Measurements from ENCODE around the gene ACVR1B.

ACVR1B gene

DNA sequence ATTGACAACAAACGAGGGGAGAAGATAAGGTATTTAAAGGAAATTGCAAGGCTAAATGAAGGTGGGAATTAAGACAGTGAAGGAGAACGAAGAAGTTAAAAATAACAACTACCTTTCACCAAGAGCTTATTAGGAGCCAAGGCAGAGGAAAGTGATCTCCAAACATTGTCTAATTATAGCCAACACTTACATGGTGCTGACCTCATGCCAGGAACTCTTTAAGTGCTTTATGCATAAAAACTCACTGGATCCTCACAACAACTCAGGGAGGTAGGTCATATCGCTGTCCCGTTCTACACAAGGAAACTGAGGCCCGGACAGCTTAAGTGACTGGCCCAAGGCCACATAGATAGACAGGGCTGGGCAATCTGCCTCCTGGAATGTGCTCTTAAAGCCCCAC is 74.8 kb downstream of the ACVR1B start:
- DNase-seq, result no peak

DNA sequence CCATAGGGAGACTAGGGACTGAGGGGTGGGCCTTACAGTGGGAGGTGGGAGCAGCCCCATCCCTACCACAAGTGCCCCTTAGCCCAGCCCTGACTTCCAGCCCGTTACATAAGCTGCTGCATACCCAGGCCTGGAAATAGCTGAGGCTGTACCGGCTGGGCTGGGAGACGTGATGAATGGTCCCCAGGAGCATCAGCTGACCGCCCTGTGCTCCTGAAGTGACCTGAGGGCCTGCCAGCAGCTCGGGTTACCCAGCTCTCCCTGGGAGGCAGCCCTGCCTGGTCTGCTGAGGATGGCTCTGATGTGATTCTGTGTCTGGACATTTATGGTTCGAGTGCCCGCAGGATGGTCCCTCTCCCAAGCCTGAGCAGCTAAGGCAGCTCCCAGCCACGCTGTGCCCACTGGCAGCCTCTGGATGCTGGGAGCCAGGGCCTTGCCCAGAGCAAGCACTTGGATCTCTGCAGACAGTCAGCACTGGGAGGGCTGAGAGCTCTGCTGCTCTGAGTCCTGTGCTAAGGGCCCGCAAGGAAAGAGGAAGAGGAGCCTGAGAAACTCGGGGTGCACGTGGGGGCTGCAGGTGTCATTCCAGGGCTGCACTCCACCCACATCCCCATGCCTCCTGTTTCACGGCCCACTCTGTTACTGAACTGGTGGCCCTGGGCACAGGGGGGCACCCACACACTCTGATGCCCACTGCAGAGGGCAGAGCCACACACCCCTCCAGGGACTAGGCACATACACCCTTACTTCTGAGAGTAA is 75.8 kb downstream of the ACVR1B start:
- no peak for DNase-seq

DNA sequence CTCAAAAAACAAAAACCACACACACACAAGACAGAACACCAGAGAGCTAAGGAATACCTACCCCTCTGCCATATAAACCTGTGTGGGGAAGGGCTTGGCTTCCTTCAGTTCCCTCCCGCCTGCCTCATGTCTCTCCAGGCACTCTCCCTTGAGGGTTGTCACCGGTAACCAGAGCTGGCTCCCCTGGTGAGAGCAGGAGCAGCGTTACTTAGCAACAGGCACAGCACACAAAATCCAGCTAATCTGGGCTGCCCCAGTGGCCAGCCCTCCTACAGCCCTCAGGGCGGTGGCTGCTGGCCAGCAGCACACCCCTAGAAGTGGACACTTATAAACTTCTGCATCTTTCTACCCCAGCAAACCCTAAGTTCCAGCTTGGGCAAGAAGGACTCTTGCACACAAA is 78.2 kb downstream of the ACVR1B start:
- peak; percentile 86 for DNase-seq

DNA sequence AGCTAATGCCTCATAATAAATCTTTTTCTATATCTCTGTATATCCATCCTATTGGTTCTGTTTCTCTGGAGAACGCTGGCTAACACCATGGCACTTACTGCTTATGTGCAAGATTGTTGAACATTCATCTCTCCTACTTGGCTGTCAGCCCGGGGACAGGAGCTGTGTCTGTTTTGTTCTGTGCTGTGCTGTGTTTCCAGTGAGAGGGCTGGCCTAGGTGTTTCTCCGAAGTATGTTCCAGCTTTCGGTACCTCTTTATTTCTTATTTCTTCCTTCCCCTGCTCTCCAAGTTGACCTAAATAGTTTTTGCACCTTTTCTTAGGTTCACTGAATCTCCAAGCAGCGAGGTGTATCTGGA is 80.9 kb downstream of the ACVR1B start:
- DNase-seq, result no peak

DNA sequence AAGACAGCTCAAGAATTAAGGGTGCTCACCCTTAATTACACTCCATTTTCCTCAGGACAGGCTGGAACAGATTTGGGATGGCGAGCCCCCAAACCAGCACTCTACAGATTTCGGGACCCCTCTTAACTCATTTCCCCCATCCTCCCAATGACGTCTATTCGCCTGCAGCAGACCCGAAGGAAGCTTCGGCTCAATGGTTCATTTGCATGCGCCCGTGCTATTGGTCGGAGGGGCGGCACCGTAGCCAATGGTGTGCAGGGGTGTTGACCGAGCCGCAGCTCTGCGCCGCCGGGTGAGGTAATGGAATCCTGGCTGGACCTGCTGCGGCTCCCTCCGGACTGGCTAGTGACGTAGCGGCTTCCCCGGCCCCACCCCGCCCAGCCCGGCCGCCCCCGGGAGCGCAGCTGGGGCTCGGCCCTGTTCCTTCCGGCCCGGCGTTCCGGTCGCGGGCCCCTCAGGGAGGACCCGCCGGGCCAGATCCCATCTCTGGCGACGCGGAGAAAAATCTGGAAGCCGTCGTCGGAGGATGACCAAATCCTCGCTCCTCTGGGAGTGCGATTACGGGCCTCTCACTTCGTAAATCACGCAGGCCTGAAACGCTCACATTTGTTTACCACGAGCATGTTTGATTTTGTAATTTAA is 81.4 kb downstream of the ACVR1B start:
- peak; percentile 99 for DNase-seq

DNA sequence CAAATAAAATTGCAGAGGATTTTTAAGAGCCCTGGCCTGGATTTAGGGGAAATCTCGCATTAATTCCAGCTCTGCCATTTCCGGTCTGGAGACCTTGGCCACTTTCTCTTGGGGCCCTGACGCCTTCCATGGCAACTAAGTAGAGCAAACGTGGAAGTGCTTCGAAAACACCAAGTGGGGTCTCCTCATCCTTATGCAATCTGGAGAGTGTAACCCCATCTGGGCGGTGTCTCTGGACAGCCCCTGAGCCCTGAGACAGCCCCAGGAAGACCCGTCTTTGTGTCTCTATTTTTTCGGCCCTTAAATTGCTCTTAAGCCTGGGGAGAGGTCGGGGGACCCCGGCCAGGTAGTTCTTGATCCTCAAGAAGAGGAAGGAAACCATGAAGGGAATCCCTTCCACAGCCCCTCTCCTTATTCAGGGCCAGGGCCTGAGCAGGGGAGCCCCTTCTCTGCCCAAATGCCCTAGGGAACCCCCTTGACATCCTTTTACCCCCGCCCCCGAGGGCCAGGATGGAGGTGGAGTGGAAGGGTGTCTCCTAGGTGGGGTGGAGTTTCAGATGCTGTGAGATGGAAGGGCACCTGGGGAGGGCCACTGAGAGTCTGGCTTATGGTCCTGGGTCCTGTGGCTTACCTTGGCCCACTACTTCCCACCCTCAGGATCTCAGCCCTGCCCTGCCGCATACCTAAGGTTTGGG is 82.1 kb downstream of the ACVR1B start:
- DNase-seq, result peak; percentile 44

DNA sequence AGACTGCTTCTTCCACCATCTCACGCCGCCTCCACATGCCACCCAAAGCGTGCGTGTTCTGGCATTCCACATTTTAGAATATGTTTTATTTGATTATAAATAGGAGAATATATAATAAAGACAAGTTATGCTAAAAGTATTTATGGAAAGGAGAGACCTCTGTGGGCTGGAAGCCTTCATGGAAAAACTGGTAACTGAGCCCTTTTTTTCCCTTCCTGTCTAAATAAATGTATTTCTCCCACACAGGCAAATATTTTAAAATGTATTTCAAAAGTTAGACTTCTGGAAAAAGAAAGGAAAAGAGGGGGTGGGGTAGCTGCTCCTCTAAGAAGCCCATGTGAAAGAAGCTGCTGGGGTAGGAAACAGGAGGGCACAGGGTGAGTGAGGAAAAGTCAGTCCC is 83.7 kb downstream of the ACVR1B start:
- no peak for DNase-seq

DNA sequence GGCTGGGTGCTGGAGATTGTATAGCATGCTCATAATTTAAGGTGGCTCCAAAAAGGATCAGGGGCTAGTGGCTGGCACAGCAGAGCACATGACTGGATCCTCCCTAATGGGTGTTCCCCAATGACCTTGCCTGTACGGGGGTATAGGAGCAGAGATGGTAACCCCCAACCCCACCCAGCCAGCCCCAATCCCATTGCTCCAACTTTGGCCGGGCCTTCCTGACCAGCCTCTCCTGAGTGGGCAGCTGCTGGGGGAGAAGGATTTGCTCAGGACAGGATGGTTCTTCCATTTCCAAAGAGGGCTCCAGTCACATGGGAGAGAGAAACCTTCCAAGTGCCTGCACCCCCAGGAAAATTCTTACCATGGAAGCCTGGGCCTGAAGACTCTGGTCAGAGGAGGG is 84.4 kb downstream of the ACVR1B start:
- no peak for DNase-seq

DNA sequence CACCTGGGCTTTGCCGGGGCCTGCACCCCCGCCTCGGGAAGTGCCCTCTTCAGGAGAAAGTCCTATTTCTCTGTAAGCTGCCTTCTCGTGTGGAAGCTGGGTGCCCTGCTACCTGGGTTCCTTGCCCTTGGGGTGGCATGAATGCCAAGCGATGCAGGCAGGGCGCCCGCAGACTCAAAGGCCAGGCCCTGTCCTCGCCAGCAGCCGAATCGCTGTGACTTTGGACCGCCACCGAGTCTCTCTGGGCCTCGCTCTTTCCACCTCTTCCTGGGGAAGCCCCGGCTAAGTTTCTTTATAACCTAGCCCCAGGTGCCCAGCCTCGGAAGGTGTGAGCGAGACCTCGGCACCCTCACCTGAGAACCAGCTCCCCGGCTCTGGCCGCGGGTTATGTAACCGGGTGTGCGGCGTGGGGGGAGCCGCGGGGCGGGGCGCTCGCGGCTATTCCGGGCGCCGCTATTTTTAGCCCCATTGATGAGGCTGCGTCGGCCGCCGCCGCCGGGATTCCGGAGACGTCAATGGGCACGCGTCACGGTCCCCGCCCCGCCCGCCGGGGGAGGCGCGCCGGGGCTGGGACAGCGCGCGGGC is 85.2 kb downstream of the ACVR1B start:
- peak; percentile 83 for DNase-seq

DNA sequence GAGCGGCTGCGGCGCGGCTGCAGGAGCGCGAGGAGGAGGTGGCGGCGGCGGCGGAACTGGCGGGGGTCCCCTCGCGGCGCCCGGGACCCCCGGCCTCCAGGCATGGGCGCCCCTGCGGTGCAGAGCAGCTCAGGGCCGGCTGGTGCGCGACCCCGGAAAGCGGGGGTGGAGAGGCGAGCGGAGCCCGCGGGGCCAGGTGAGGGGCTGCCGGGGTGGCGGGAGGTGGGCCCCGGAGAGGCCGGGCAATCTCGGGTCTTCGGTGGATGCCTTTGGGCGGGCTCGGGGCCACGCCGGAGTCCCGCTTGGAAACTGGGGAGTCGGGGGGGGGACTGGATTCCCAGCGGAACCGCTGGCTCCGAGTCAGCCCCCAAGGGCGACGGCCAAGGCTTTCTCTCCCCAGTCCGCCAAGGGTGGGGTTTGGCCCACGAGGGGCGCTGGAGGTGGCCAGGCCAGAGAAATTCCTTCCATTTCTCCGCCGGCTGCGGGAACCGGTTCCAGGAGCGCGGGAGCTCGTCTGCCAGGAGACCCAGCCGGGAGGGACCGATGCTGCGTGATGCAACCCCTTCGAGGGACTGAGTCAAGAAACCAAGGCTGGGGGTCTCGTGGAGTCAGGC is 85.9 kb downstream of the ACVR1B start:
- DNase-seq, result peak; percentile 62

DNA sequence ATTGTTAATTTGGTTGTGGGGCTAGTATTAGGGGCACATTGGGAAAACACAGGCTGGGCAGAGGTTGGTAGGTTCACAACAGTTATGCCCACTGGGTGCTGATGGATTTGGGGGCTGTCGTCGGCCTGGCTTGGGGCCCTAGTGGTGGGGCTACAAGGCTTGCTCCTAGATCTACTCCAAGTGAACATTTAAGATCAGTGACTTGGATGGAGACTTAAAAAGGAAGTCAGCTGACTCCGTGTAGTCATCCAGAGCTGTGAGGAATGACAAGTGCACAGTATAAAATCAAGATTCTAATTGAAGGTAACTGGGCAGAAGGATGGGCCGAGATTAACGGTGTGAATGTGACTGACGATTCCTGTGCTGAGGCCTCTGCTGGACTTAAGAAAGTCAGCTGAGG is 86.9 kb downstream of the ACVR1B start:
- no peak for DNase-seq

DNA sequence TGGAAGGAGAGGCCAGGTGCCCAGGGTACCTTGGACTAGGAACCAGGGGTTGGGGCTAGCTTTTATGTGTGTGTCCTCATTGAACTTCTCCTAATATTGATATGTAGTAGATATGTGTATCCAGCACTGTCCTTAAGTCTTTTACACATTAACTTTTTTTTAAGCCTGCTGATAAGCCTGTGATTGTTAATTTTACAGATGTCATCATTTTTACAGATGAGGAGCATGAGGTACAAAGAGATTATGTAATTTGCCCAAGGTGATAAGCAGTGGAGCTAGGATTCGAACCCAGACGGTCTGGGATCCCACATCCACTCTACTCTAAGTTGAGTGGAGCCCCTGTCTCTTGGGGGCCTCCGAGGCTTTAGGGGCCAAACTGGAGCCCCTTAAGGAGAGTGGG is 89.5 kb downstream of the ACVR1B start:
- no peak for DNase-seq

DNA sequence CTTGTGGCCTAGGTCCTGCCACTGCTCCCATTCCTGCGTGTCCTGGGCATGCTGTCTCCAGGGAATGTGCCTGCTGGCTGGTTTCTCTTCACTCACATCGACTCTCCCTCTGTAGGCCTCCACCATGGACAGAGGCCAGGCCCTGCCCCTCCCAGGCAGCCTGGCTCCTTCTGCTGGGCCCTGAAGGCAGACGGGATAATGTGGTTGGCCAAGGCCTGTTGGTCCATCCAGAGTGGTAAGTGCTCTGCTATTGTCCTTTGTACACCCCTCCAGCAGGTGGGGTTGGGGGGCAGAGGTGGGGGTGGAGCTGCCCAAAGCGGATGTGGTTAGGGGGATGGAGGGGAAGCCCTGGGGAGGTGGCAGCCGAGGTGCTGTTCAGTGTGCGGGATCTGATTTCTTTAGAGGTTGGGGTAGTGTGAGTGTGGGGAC is 90.2 kb downstream of the ACVR1B start:
- no peak for DNase-seq

DNA sequence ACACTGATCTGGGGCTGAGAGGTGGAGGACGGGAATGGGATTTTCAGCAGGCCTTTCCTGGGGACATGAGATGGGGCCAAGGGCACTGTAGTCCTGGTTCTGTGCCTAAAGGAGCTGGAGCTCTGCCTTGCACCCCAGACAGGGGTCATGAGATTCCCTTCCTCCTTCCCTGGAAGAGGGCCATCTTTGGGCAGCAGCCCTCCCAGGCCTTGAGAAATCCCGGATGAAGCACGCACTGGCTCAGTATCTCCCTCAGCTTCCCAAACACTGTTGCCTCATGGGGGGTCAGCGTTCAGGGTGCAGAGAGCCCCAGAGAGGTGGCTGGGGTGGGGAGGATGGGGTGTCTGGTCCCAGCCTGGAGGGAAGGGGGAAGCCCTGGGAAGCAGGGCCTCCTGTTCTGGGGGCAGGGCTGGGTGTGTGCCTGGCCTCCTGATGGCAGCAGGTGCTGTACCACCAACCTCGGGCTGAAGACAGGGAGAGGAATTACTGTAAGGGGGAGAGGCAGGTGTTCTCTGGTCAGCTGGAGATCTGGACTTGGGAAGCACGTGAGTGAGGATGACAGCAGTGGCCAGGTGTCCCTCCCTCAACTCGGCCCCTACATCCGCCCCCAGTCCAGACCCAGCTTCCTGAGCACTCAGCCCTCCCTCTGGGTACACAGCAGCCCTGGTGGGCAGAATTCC is 91.3 kb downstream of the ACVR1B start:
- DNase-seq, result no peak

DNA sequence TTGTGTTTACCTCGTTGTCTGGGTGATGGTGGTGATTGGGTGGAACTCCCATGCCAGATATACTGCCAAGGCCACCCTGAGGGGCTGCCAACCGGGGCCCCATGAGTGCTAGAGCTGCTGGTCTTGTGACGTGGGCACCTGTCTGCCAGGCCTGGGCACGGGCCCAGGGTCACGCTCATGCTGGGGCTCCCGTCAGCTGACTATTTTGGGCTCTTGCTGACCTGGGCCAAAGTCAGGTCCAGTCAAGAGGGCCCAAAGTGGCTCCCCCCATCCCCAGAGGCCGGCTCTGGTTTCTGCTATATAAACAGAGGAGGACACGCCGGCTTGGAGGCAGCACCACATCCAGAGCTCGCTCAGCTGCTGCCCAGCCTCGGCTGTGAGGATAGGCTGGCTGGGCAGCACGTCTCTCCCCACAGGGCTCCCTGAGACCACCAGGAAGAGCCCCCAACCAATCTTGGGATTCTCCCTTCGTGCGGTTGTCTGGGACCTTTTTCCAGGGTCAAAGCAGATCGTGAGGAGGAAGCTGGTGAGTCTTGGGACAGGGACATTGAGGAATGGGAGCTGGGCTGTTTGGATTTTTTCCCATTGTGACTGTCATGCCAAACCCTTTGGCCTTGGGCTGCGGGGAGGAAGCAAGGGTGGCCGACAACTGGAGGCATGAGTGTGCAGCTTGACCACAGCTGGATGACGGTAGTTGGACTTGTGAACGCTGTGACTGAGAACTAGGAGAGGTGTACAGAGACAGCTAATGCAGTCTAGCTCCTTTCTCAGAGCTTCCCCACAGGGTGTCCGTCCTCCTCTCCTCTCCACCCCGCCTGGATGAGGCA is 92.1 kb downstream of the ACVR1B start:
- no peak for DNase-seq

DNA sequence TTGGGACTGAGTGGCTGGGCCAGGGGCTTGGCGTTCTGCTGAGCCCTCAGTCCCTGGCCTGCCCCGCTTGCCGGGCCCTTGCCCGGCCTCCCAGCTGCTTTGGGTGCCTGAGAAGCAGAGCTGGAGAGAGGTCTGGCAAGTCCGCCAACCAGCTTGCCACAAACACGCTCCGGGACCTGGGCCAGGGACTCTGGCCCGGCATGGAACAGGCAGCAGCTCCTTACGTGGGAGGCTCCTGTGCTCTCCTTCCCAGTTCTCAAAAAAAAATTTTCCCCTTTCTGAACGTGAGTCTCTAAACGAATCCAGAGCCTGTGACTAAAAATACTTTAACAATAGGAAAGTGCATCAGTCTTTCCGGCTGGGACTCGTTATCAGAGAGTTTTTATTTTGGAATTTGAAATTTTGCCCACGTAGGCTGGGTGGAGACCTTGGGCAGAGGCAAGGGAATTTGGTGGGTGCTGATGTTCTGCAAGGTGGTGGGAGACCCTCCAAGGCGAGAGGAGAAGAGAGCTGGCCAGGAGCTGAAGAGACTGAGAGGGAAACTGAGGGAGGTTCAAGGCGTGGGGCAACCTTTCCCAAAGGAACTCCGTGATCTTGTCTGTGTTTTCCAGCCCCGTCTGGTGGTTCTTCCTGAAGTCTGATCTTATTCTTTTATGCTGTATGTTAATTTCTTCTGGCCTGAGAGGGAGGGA is 92.9 kb downstream of the ACVR1B start:
- DNase-seq, result no peak

DNA sequence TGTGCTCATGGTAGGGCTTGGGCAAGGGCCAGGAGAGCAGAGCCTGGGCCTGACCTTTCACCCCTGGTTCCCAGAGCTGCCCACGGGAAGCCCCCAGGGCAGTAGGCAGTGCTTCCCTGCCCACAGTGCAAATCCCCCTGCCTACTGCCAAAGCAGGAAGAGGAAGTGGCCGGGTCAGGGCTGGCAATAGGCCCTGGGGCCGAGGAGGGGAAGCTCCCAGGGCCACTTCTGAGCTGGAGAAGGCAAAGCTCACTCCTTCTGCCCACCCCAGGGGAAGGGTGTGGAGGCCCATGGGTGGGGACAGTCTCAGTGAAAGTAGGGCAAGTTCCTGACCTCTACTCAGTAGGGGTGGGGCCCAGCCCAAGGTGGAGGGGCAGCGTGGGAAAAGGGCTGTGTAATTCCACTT is 94.3 kb downstream of the ACVR1B start:
- no peak for DNase-seq
